Mucosa of stomach (tissue), 1 donor: Measurements from ENCODE around the gene C15orf39.

ENCODE experiments used
- H3K27me3 ChIP-seq: one replicate; pipeline ENCODE4 v1.7.0; 2013; ENCODE audit warnings: mild to moderate bottlenecking, low read length; ENCODE audit not compliant: control insufficient read depth, insufficient read depth
- H3K36me3 ChIP-seq: one replicate; pipeline ENCODE4 v1.7.0; 2013; ENCODE audit warnings: low read length; ENCODE audit not compliant: control insufficient read depth, insufficient read depth
- H3K4me1 ChIP-seq: one replicate; pipeline ENCODE4 v1.7.0; 2013; ENCODE audit warnings: mild to moderate bottlenecking, low read length; ENCODE audit not compliant: control insufficient read depth, insufficient read depth
- H3K4me3 ChIP-seq: one replicate; pipeline ENCODE4 v1.7.0; 2013; ENCODE audit warnings: low read length
- H3K9ac ChIP-seq: one replicate; pipeline ENCODE4 v1.7.0; 2013; ENCODE audit warnings: mild to moderate bottlenecking, low read length, moderate library complexity
- H3K9me3 ChIP-seq: one replicate; pipeline ENCODE4 v1.7.0; 2013; ENCODE audit warnings: mild to moderate bottlenecking, low read length, moderate library complexity; ENCODE audit not compliant: control insufficient read depth
- donor health status: Pancreatic carcinoma.

C15orf39 gene

DNA sequence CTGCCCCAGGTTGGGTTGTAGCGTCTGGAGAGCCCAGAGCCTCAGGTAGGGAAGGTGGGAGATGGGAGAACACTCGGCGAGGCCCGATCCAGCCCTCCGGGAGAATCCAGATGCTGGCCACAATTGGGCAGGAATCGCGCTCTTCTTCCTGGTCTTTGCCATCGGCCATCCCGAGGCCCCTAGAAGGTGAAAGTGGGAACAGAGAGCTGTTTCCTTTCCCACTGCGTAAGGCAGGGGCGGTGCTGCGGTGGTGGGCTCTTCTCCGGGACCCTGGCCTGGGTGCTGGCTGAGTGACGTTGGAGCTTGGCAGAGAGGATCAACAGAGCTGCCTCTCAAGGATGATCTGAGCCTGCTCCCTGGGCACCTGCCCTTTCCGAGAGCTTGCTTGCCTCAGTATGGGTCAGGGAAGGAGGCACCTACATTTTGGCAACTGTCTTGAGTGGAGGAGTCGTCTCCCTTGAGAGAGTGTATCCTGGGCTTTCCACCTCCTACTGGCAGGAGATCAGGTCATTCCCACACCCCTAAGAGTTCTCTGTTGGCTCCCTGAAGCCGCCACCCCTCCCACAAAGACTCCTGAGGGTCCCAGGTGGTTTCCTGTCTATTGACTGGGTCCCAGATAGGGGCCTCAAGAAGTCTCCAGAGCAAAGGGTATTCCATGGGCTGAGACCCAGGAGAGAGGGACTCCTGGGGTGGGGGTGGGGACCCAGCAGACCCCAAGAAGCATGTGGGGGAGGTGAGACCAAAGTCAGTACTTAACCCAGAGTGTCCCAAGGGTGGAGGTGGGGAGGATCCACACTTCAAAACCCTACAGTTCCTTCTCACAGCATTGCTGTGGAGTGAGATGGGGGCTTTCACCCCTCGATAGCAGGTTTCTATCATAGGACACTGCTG lies 1.6 kb downstream of the C15orf39 start:
- peaks cover 60% of the 10 kb centered on the region for H3K4me1 ChIP-seq
- peak overlapping the region; percentile 98 for H3K9ac ChIP-seq
- H3K36me3 ChIP-seq, result peaks cover 6% of the 10 kb centered on the region

GRCh38 chr15:75203908-75204263 lies 2.2 kb downstream of the C15orf39 start:
- H3K4me3 ChIP-seq, result no peak overlapping the region
- no peaks in the 10 kb centered on the region for H3K27me3 ChIP-seq
- H3K9ac ChIP-seq, result peak overlapping the region; percentile 98
- no peaks in the 10 kb centered on the region for H3K9me3 ChIP-seq
- H3K4me1 ChIP-seq, result peaks cover 54% of the 10 kb centered on the region
- H3K36me3 ChIP-seq, result peaks cover 12% of the 10 kb centered on the region

More for the DNA sequence above, 1.6 kb downstream of the C15orf39 start:
- H3K27me3 ChIP-seq, result no peaks in the 10 kb centered on the region
- peak overlapping the region; percentile 91 for H3K4me3 ChIP-seq
- H3K9me3 ChIP-seq, result no peaks in the 10 kb centered on the region

DNA sequence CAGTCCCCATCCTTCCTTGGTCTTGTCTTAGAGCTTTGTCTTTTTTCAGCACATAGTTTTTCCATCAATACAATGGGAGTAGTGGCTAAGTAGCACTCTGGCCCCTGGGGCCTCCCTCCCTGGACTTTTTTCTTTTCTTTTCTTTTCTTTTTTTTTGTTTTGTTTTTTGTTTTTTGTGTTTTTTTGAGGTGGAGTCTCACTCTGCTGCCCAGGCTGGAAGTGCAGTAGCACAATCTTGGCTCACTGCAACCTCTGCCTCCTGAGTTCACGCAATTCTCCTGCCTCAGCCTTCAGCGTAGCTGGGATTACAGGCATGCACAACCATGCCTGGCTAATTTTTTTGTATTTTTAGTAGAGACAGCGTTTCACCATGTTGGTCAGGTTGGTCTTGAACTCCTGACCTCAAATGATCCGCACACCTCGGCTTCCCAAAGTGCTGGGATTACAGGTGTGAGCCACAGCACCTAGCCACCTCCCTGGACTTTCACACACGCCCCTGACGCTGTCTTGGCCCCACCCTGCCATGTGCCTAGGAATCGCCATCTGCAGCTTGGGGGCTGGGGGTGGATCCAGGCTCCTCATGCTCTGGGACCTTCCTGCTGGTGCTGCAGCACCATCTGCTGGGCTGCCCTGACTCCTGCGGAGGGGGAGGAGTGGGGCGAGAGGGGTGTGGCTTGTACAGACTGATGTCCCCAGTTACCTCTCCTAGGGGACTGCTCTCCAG lies 2.8 kb downstream of the C15orf39 start:
- Histone ChIP-seq H3K9ac (peak overlapping the region; percentile 98), H3K4me3 (no peak overlapping the region), H3K4me1 (peaks cover 49% of the 10 kb centered on the region), H3K9me3 (no peaks in the 10 kb centered on the region), H3K27me3 (no peaks in the 10 kb centered on the region), H3K36me3 (peaks cover 15% of the 10 kb centered on the region)

DNA sequence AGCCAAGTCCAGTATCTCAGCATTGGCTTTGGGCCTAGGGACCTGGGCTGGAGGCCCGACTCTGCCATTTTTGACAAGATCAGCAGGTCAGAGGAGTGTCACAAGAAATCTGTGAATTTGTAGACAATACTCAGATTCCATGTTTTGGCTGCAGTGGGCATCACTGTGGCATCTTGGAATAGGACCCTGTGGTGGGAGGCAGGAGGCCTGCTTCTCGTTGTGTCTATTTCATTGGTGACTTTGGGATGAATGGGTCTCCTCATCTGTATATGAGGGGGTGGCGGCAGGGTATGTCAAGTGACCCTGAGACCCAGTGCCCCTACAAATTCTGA lies 3.3 kb downstream of the C15orf39 start:
- Histone ChIP-seq H3K9ac (no peak overlapping the region), H3K27me3 (no peaks in the 10 kb centered on the region), H3K9me3 (no peaks in the 10 kb centered on the region), H3K36me3 (peaks cover 21% of the 10 kb centered on the region), H3K4me3 (no peak overlapping the region), H3K4me1 (peaks cover 47% of the 10 kb centered on the region)

- no peak overlapping the region for H3K4me3 ChIP-seq
- peaks cover 37% of the 10 kb centered on the region for H3K4me1 ChIP-seq
- peaks cover 29% of the 10 kb centered on the region for H3K36me3 ChIP-seq
- H3K9me3 ChIP-seq, result no peaks in the 10 kb centered on the region
- no peaks in the 10 kb centered on the region for H3K27me3 ChIP-seq
- no peak overlapping the region for H3K9ac ChIP-seq
Observed at GRCh38 chr15:75206006-75206405, 4.3 kb downstream of the C15orf39 start.

DNA sequence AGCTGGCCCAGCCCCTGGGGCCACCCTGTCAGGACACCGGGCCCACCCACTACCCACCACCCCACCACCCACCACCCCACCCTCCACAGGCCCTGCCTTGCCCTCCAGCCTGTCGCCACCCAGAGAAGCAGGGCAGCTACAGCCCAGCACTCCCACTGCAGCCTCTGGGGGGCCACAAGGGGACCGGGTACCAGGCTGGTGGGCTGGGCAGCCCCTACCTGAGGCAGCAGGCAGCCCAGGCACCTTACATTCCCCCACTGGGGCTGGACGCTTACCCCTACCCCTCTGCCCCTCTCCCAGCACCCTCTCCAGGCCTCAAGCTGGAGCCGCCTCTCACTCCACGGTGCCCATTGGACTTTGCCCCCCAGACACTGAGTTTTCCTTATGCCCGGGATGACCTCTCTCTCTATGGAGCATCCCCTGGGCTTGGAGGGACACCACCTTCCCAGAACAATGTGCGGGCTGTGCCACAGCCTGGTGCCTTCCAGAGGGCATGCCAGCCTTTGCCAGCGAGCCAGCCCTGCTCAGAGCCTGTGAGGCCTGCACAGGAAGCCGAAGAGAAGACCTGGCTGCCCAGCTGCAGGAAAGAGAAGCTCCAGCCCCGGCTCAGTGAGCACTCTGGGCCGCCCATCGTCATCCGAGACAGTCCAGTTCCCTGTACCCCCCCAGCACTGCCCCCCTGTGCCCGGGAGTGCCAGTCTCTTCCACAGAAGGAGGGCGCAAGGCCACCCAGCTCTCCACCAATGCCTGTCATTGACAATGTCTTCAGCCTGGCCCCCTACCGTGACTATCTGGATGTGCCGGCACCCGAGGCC lies 5.3 kb downstream of the C15orf39 start:
- peaks cover 33% of the 10 kb centered on the region for H3K4me1 ChIP-seq

DNA sequence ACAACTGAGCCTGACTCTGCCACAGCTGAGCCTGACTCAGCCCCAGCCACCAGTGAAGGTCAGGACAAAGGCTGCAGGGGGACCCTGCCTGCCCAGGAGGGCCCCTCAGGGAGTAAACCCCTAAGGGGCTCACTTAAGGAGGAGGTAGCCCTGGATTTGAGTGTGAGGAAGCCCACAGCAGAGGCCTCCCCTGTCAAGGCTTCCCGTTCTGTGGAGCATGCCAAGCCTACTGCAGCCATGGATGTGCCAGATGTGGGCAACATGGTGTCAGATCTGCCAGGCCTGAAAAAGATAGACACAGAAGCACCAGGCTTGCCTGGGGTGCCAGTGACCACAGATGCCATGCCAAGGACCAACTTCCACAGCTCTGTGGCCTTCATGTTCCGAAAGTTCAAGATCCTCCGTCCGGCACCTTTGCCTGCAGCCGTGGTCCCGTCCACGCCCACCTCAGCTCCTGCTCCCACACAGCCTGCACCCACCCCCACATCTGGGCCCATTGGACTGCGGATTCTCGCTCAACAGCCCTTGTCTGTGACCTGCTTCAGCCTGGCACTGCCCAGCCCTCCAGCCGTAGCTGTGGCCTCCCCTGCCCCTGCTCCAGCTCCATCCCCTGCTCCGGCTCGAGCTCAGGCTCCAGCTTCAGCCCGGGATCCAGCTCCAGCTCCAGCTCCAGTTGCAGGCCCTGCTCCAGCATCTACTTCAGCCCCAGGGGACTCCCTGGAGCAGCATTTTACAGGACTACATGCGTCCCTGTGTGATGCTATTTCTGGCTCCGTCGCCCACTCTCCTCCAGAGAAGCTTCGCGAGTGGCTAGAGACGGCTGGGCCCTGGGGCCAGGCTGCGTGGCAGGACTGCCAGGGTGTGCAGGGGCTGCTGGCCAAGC lies 6.2 kb downstream of the C15orf39 start:
- H3K4me1 ChIP-seq, result peaks cover 33% of the 10 kb centered on the region
- H3K9ac ChIP-seq, result no peak overlapping the region
- H3K36me3 ChIP-seq, result peaks cover 36% of the 10 kb centered on the region

More for the DNA sequence above, 5.3 kb downstream of the C15orf39 start:
- Histone ChIP-seq H3K9me3 (no peaks in the 10 kb centered on the region), H3K27me3 (no peaks in the 10 kb centered on the region), H3K9ac (no peak overlapping the region), H3K4me3 (no peak overlapping the region), H3K36me3 (peaks cover 36% of the 10 kb centered on the region)

GRCh38 chr15:75208501-75209288 lies 7.0 kb downstream of the C15orf39 start:
- H3K36me3 ChIP-seq, result peaks cover 36% of the 10 kb centered on the region
- H3K4me1 ChIP-seq, result peaks cover 25% of the 10 kb centered on the region
- no peak overlapping the region for H3K9ac ChIP-seq
- H3K4me3 ChIP-seq, result no peak overlapping the region
- H3K9me3 ChIP-seq, result no peaks in the 10 kb centered on the region
- no peaks in the 10 kb centered on the region for H3K27me3 ChIP-seq

More for the DNA sequence above, 6.2 kb downstream of the C15orf39 start:
- H3K27me3 ChIP-seq, result no peaks in the 10 kb centered on the region
- H3K4me3 ChIP-seq, result no peak overlapping the region
- no peaks in the 10 kb centered on the region for H3K9me3 ChIP-seq

DNA sequence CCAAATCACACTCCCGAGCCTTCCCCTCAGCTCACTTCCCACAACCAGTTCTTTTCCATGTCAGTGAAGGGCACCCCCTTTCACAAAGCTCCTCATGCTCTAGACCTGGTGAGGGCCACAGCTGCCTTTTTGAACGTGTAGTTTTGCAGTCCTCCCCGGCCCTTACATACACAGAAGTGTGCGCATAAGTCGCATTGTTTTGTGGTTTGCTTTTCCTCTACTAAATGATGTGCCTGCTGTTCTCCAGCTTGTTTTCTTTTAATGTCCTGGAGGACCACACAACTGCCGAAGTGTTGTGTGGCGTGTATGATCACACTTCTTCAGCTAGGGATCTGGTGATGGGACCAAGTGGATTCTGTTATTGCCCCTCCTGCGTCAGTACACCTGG lies 7.6 kb downstream of the C15orf39 start:
- no peaks in the 10 kb centered on the region for H3K27me3 ChIP-seq
- H3K4me1 ChIP-seq, result peaks cover 19% of the 10 kb centered on the region
- no peak overlapping the region for H3K4me3 ChIP-seq
- no peaks in the 10 kb centered on the region for H3K9me3 ChIP-seq
- H3K36me3 ChIP-seq, result peaks cover 36% of the 10 kb centered on the region
- H3K9ac ChIP-seq, result no peak overlapping the region

DNA sequence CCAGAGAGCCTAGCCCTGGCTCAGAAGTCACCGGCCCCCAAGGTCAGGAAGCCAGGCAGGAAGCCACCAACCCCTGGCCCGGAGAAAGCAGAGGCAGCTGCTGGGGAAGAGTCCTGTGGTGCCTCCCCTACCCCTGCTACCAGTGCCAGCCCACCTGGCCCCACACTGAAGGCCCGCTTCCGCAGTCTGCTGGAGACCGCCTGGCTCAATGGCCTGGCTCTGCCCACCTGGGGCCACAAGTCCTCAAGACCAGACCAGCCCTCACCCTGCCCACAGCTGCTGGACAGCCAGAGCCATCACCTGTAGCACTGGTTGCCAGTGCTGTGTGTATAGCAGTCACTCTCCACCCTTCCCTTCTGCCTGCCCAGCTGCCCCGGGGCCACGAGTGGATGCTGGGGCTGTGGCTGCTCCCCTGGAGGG lies 9.1 kb downstream of the C15orf39 start:
- Histone ChIP-seq H3K4me3 (no peak overlapping the region), H3K9ac (no peak overlapping the region), H3K27me3 (no peaks in the 10 kb centered on the region), H3K36me3 (peaks cover 36% of the 10 kb centered on the region), H3K9me3 (no peaks in the 10 kb centered on the region), H3K4me1 (peaks cover 7% of the 10 kb centered on the region)
